ENCODE measurements around the gene NOSTRIN.
A peak's percentile ranks its signal among the peaks of the same experiment; 100 is the strongest.

The NOSTRIN gene

GRCh38 chr2:168773719-168774521 lies 28.5 kb upstream of the NOSTRIN start:
- CTCF ChIA-PET: interaction anchor here (1.0 to 5.3 kb wide), 12 partner anchors 9 to 427 kb away, joined by 3 to 45 read pairs (median 4); no protein-coding TSS in a partner anchor
- POLR2A ChIA-PET: no interaction called here
- peak; percentile 78 for TF ChIP-seq CTCF (IDR thresholded peaks at IDR 0.05; ENCODE audit: insufficient read depth, low read length, missing control alignments)
- DNase-seq (ENCODE audit: low read depth, low spot score): no peak
- no peak overlapping the region for H3K4me3 ChIP-seq (ENCODE audit: low read depth, low read length)

- CTCF ChIA-PET: interaction anchor here (5.3 kb wide), 1 partner anchor 145 kb away, joined by 45 read pairs; no protein-coding TSS in a partner anchor
- no peak for TF ChIP-seq CTCF (IDR thresholded peaks at IDR 0.05; ENCODE audit: insufficient read depth, low read length, missing control alignments)
- DNase-seq (ENCODE audit: low read depth, low spot score): no peak
- no peak overlapping the region for H3K4me3 ChIP-seq (ENCODE audit: low read depth, low read length)
- POLR2A ChIA-PET: no interaction called here
Observed at GRCh38 chr2:168775837-168776236, 26.6 kb upstream of the NOSTRIN start.

- CTCF ChIA-PET: no interaction called here
- POLR2A ChIA-PET: no interaction called here
Observed at GRCh38 chr2:168780669-168781071, 21.8 kb upstream of the NOSTRIN start.

GRCh38 chr2:168781191-168781817 lies 21.1 kb upstream of the NOSTRIN start:
- ChIA-PET POLR2A (no interaction called here), CTCF (interaction anchor here (0.7 to 0.8 kb wide), 2 partner anchors 20 to 140 kb away, joined by 3 read pairs; no protein-coding TSS in a partner anchor)
- no peak for DNase-seq (ENCODE audit: low read depth, low spot score)
- TF ChIP-seq CTCF (IDR thresholded peaks at IDR 0.05; ENCODE audit: insufficient read depth, low read length, missing control alignments): no peak
- no peak overlapping the region for H3K4me3 ChIP-seq (ENCODE audit: low read depth, low read length)

More at GRCh38 chr2:168780669-168781071, 21.8 kb upstream of the NOSTRIN start:
- no peak for TF ChIP-seq CTCF (IDR thresholded peaks at IDR 0.05; ENCODE audit: insufficient read depth, low read length, missing control alignments)
- H3K4me3 ChIP-seq (ENCODE audit: low read depth, low read length): no peak overlapping the region
- no peak for DNase-seq (ENCODE audit: low read depth, low spot score)

- H3K4me3 ChIP-seq (ENCODE audit: low read depth, low read length): no peak overlapping the region
- POLR2A ChIA-PET: no interaction called here
- CTCF ChIA-PET: no interaction called here
- TF ChIP-seq CTCF (IDR thresholded peaks at IDR 0.05; ENCODE audit: insufficient read depth, low read length, missing control alignments): no peak
- DNase-seq (ENCODE audit: low read depth, low spot score): no peak
Observed at GRCh38 chr2:168782271-168782670, 20.2 kb upstream of the NOSTRIN start.

- no peak overlapping the region for H3K4me3 ChIP-seq (ENCODE audit: low read depth, low read length)
- POLR2A ChIA-PET: no interaction called here
- CTCF ChIA-PET: interaction anchor here (1.0 kb wide), 1 partner anchor 11 kb away, joined by 5 read pairs; no protein-coding TSS in a partner anchor
- TF ChIP-seq CTCF (IDR thresholded peaks at IDR 0.05; ENCODE audit: insufficient read depth, low read length, missing control alignments): no peak
- DNase-seq (ENCODE audit: low read depth, low spot score): no peak
Observed at GRCh38 chr2:168784993-168785392, 17.4 kb upstream of the NOSTRIN start.
